Measurements from ENCODE around the gene DGAT2.

GRCh38 chr11:75795276-75796090 lies 26.9 kb downstream of the DGAT2 start:
- no peak for TF ChIP-seq FOXA1 (IDR thresholded peaks at IDR 0.05)
- TF ChIP-seq MAX (IDR thresholded peaks at IDR 0.05), result no peak
- no peak for TF ChIP-seq CTCF (IDR thresholded peaks at IDR 0.05; ENCODE audit: low read depth, low read length, missing input control)
- peak; percentile 90 for TF ChIP-seq SP1 (IDR thresholded peaks at IDR 0.05)
- TF ChIP-seq ATF3 (IDR thresholded peaks at IDR 0.05), result no peak
- no peak for TF ChIP-seq TAF1 (conservative IDR thresholded peaks at IDR 0.05)

Data from liver (tissue), 3 donors.